Tibial nerve (tissue), 4 donors: Measurements from ENCODE around the gene ACR. TPM values are rescaled to one million over a fixed set of nuclear protein-coding genes. Genes with fewer than 3 reads are reported as not detected.

ENCODE experiments used
- DNase-seq, 2 donors: peaks; one replicate each; pipeline ENCODE4 v3.0.0-alpha.2; 2019; ENCODE audit warnings: low spot score in 2 of 2
- H3K27ac ChIP-seq, 4 donors: fragments of 200-600 bp; sonication (generic) in 3 of 4; one replicate each; pipeline ENCODE4 v1.5.1; 2017 to 2019; ENCODE audit warnings: mild to moderate bottlenecking in 1 of 4
- H3K27me3 ChIP-seq, 2 donors: fragments of 200-600 bp; sonication (generic) in 1 of 2; one replicate each; pipeline versions ENCODE4 v1.5.1 to v1.6.0; 2017 to 2019
- H3K36me3 ChIP-seq, 3 donors: fragments of 200-600 bp; sonication (generic); one replicate each; pipeline ENCODE4 v1.5.1; 2018 to 2019
- H3K4me1 ChIP-seq, 4 donors: fragments of 200-600 bp; sonication (generic) in 3 of 4; one replicate each; pipeline ENCODE4 v1.5.1; 2017 to 2019
- H3K4me3 ChIP-seq, 4 donors: fragments of 200-600 bp; sonication (generic) in 3 of 4; one replicate each; pipeline ENCODE4 v1.5.1; 2017 to 2019; ENCODE audit warnings: mild to moderate bottlenecking in 1 of 4, moderate library complexity in 1 of 4
- H3K9me3 ChIP-seq, 4 donors: fragments of 200-600 bp; sonication (generic) in 3 of 4; one replicate each; pipeline ENCODE4 v1.5.1; 2017 to 2019
- EP300 ChIP-seq, 2 donors: sonication (generic); formaldehyde crosslinking; IDR thresholded peaks; one replicate each; pipeline ENCODE4 v1.6.1; 2017; ENCODE audit warnings: antibody characterized with exemption in 2 of 2, mild to moderate bottlenecking in 1 of 2
- POLR2A ChIP-seq, 2 donors: fragments of 450-650 bp; IDR thresholded peaks; one replicate each; pipeline ENCODE4 v1.6.1; 2017; ENCODE audit warnings: antibody characterized with exemption in 2 of 2, mild to moderate bottlenecking in 2 of 2, moderate library complexity in 2 of 2
- WGBS, 2 donors: methylation state at CpG; one replicate each; pipeline ENCODE4 v1.1.5; 2018; 5-methylcytosine and 5-hydroxymethylcytosine counted together
- total RNA-seq, 4 donors: library from RNA; depleted of rRNA; stranded (reverse); fragments of >200 nt; gene quantifications; one replicate each; pipeline ENCODE4 v1.1.0, GENCODE V29; 2016
- TF ChIP-seq, protein P1 (sequence below), 5 experiments: fragments of 200-600 bp in 3 of 5; fragments of 450-650 bp in 2 of 5; sonication (generic) in 3 of 5; IDR thresholded peaks; one replicate each; pipeline ENCODE4 v1.5.1; 2016 to 2019; ENCODE audit warnings: antibody characterized with exemption in 5 of 5, mild to moderate bottlenecking in 3 of 5, moderate library complexity in 2 of 5

Gene ACR
- total RNA-seq, 4 donors from 2014 or later = 2.2 to 4.8 TPM; not detected in 2

GRCh38 chr22:50704510-50705218 lies 33.3 kb upstream of the ACR start:
- peaks cover 0 to 36% (median 0%) of the 10 kb centered on the region in 4 donors for H3K4me1 ChIP-seq
- 70 to 71% methylated on average over 22 to 29 of the region's 37 CpGs for WGBS, 2 donors
- peaks cover 0 to 55% (median 0%) of the 10 kb centered on the region in 3 donors for H3K36me3 ChIP-seq
- no peak overlapping the region for H3K27ac ChIP-seq
- no peaks in the 10 kb centered on the region for H3K9me3 ChIP-seq
- TF ChIP-seq POLR2A (IDR thresholded peaks at IDR 0.05) (no peak), EP300 (IDR thresholded peaks at IDR 0.05) (no peak)
- TF ChIP-seq, protein P1, sequence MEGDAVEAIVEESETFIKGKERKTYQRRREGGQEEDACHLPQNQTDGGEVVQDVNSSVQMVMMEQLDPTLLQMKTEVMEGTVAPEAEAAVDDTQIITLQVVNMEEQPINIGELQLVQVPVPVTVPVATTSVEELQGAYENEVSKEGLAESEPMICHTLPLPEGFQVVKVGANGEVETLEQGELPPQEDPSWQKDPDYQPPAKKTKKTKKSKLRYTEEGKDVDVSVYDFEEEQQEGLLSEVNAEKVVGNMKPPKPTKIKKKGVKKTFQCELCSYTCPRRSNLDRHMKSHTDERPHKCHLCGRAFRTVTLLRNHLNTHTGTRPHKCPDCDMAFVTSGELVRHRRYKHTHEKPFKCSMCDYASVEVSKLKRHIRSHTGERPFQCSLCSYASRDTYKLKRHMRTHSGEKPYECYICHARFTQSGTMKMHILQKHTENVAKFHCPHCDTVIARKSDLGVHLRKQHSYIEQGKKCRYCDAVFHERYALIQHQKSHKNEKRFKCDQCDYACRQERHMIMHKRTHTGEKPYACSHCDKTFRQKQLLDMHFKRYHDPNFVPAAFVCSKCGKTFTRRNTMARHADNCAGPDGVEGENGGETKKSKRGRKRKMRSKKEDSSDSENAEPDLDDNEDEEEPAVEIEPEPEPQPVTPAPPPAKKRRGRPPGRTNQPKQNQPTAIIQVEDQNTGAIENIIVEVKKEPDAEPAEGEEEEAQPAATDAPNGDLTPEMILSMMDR (IDR thresholded peaks at IDR 0.05) = no peak
- no peak overlapping the region for H3K4me3 ChIP-seq
- DNase-seq = no peak
- no peaks in the 10 kb centered on the region for H3K27me3 ChIP-seq

DNA sequence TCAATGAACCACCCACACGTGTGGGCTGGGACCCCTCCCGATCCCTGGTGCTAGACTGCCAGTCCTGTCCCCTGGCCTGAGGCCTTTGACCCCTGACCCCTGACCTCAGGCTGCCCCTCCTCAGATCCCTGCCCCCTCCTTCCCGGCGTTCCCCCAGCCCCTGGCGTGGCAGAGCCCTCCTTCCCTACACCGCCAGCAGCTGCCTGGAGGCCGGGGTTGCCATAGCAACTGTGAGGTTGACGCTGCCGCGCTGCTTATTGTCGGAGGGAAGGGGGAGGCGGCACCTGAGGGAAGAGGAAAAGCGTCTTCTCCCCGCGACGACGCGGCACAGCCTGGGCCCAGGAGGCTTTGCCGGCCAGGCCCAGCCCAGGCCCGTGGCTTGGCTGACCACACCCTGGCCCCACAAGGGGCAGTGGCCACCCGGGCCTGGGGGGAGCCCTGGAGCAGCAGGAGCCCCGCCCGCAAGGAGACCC lies 32.7 kb upstream of the ACR start:
- WGBS, 2 donors = 28 to 32% methylated on average over 2 to 12 of the region's 23 CpGs
- peaks cover 0 to 58% (median 0%) of the 10 kb centered on the region in 3 donors for H3K36me3 ChIP-seq
- peak in 1 of 2 donors; percentile 20 for DNase-seq

DNA sequence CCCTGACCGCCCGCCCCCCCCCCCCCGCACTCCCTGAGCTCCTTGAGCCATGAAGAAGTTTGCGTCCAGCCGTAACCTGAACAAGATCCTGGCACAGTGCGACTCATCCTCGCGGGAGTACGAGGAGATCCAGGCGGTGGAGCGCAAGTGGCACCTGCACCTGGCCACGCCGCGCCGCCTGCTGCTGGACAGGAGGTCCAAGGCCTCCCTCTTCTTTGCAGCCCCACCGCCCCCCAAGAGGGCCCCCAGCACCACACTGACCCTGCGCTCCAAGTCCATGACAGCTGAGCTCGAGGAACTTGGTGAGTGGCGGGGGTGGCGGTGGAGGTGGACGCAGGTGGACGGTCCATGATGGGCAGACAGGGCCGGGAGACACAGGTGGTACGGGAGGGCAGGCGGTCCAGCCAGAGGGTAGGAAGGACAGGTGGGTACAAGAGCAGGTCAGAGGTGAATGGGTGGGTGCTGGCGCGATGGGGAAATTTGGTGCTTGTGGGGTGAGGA lies 32.1 kb upstream of the ACR start:
- TF ChIP-seq POLR2A (IDR thresholded peaks at IDR 0.05) = no peak
- TF ChIP-seq, protein P1 (IDR thresholded peaks at IDR 0.05) = no peak
- WGBS, 2 donors = 92% methylated on average over 21 to 26 of the region's 27 CpGs
- no peak overlapping the region for H3K4me3 ChIP-seq
- H3K36me3 ChIP-seq = peaks cover 0 to 61% (median 0%) of the 10 kb centered on the region in 3 donors
- no peak for DNase-seq
- no peak overlapping the region for H3K27ac ChIP-seq
- no peaks in the 10 kb centered on the region for H3K9me3 ChIP-seq
- H3K27me3 ChIP-seq = no peaks in the 10 kb centered on the region
- H3K4me1 ChIP-seq = peaks cover 0 to 32% (median 0%) of the 10 kb centered on the region in 4 donors

More for the DNA sequence above, 32.7 kb upstream of the ACR start:
- Histone ChIP-seq H3K27ac (no peak overlapping the region), H3K4me1 (peaks cover 0 to 32% (median 0%) of the 10 kb centered on the region in 4 donors), H3K9me3 (no peaks in the 10 kb centered on the region), H3K27me3 (no peaks in the 10 kb centered on the region), H3K4me3 (no peak overlapping the region)
- TF ChIP-seq, protein P1 (IDR thresholded peaks at IDR 0.05) = no peak
- TF ChIP-seq POLR2A (IDR thresholded peaks at IDR 0.05) = no peak
- no peak for TF ChIP-seq EP300 (IDR thresholded peaks at IDR 0.05)

DNA sequence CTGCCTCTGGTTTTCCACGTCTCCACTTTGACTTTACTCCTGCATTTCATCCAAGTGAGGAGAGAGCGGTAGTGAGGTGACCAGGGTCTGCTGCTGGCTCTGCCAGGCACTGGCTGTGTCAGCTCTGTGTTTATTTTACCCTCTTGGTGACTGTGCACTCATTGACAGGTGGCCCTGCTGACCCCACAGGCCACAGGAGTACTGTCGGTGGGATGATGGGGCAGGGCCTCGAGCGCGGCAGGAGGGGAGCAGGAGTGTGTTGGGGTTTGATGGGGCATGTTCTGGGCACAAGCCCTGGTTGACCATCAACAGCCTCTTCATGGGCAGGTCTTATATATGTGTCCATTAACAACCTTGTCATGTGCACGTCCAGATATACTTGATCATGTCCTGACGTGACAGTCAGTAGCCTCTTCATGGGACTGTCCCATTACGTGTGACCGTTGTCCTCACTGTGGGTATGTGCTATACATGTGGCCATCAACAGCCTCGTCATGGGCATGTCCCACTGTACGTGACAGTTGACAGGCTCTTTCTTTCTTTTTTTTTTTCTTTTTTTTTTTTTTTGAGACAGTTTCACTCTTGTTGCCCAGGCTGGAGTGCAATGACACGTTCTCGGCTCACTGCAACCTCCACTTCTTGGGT lies 31.4 kb upstream of the ACR start:
- Histone ChIP-seq H3K27me3 (no peaks in the 10 kb centered on the region), H3K27ac (no peak overlapping the region), H3K4me3 (no peak overlapping the region), H3K4me1 (peaks cover 0 to 35% (median 0%) of the 10 kb centered on the region in 4 donors), H3K36me3 (peaks cover 0 to 60% (median 0%) of the 10 kb centered on the region in 3 donors), H3K9me3 (no peaks in the 10 kb centered on the region)
- 92% methylated on average over 14 of the region's 14 CpGs for WGBS, 2 donors
- no peak for TF ChIP-seq POLR2A (IDR thresholded peaks at IDR 0.05)
- TF ChIP-seq EP300 (IDR thresholded peaks at IDR 0.05) = no peak
- TF ChIP-seq, protein P1 (IDR thresholded peaks at IDR 0.05) = no peak
- no peak for DNase-seq

GRCh38 chr22:50708474-50708873 lies 29.5 kb upstream of the ACR start:
- TF ChIP-seq EP300 (IDR thresholded peaks at IDR 0.05) = no peak
- TF ChIP-seq POLR2A (IDR thresholded peaks at IDR 0.05) = no peak
- TF ChIP-seq, protein P1 (IDR thresholded peaks at IDR 0.05) = no peak
- 91 to 92% methylated on average over 3 of the region's 3 CpGs for WGBS, 2 donors

More at GRCh38 chr22:50708474-50708873, 29.5 kb upstream of the ACR start:
- no peak overlapping the region for H3K4me3 ChIP-seq
- no peak for DNase-seq
- H3K27ac ChIP-seq = no peak overlapping the region
- H3K4me1 ChIP-seq = peaks cover 2 to 47% (median 7%) of the 10 kb centered on the region in 4 donors
- no peaks in the 10 kb centered on the region for H3K27me3 ChIP-seq
- H3K9me3 ChIP-seq = no peaks in the 10 kb centered on the region
- peaks cover 0 to 44% (median 0%) of the 10 kb centered on the region in 3 donors for H3K36me3 ChIP-seq
